ENCODE data around the gene NUFIP2. TPM values are rescaled to one million over a fixed set of nuclear protein-coding genes. Genes with fewer than 3 reads are reported as not detected.
"Not testable (repeated sequence)": the region's sequence is repeated elsewhere in the genome, so short reads cannot be mapped to it uniquely, and the experiment has no call there.

The NUFIP2 gene
- total RNA-seq, 6 donors from 2014 or later = 17.9 to 85.9 (median 38.4) TPM

DNA sequence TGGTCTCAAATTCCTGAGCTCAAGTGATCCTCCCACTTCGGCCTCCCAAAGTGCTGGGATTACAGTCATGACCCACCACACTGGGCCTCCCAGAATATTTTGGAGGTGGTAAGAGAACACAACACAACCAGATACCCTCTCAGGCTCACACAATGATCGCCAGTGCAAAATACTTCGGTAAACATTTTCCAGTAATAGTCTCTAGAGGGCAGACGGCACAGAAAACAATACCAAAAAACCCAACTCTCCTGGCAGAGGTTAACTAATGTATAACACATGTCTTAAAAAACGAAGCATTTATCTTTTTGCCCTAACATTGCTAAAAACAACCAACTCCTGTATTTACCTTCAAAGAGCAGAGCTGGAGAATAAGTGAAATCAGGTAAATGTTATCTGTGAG, 10.5 kb downstream of the NUFIP2 start:
- H3K4me3 ChIP-seq = no peak overlapping the region
- peaks cover 12 to 56% (median 34%) of the 10 kb centered on the region in 4 donors for H3K4me1 ChIP-seq
- DNase-seq = no peak
- peaks cover 16 to 96% (median 50%) of the 10 kb centered on the region in 4 donors for H3K36me3 ChIP-seq
- no peaks in the 10 kb centered on the region for H3K9me3 ChIP-seq
- H3K27ac ChIP-seq = no peak overlapping the region
- no peaks in the 10 kb centered on the region for H3K27me3 ChIP-seq
- ATAC-seq (ENCODE audit: low FRiP score in 2 of 2) = no peak
- WGBS, 2 donors = 71 to 78% methylated on average over 5 of the region's 5 CpGs
- TF ChIP-seq, protein P1, sequence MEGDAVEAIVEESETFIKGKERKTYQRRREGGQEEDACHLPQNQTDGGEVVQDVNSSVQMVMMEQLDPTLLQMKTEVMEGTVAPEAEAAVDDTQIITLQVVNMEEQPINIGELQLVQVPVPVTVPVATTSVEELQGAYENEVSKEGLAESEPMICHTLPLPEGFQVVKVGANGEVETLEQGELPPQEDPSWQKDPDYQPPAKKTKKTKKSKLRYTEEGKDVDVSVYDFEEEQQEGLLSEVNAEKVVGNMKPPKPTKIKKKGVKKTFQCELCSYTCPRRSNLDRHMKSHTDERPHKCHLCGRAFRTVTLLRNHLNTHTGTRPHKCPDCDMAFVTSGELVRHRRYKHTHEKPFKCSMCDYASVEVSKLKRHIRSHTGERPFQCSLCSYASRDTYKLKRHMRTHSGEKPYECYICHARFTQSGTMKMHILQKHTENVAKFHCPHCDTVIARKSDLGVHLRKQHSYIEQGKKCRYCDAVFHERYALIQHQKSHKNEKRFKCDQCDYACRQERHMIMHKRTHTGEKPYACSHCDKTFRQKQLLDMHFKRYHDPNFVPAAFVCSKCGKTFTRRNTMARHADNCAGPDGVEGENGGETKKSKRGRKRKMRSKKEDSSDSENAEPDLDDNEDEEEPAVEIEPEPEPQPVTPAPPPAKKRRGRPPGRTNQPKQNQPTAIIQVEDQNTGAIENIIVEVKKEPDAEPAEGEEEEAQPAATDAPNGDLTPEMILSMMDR (IDR thresholded peaks at IDR 0.05) = no peak
- TF ChIP-seq POLR2AphosphoS5 (IDR thresholded peaks at IDR 0.05) = no peak
- no peak for TF ChIP-seq POLR2A (IDR thresholded peaks at IDR 0.05)
- TF ChIP-seq EP300 (IDR thresholded peaks at IDR 0.05) = no peak

DNA sequence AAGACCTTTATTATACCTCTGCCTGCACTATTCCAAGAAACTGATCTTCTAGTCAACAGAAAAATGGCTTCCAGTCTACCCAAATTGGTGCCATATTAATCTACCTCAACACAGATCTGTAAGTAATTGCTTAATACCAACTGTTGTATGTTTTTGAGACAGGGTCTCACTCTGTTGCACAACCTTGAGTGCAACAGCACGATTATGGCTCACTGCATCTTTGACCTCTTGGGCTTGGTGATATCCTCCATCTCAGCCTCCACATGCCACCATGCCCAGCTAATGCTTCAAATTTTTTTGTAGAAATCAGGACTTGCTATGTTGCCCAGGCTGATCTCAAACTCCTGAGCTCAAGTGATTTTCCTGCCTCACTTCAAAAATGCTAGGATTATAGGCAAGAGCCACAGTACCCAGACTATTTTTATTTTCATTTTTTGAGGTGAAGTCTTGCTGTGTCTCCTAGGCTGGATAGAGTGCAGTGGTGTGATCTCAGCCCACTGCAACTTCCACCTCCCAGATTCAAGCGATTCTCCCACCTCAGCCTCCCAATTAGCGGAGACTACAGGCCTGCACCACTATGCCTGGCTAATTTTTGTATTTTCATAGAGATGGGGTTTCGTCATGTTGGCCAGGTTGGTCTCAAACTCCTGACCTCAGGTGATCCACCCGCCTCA, 14.4 kb downstream of the NUFIP2 start:
- no peak overlapping the region for H3K27ac ChIP-seq
- TF ChIP-seq EP300 (IDR thresholded peaks at IDR 0.05) = no peak
- TF ChIP-seq, protein P1 (IDR thresholded peaks at IDR 0.05) = no peak
- no peak for TF ChIP-seq POLR2A (IDR thresholded peaks at IDR 0.05)
- no peak for TF ChIP-seq POLR2AphosphoS5 (IDR thresholded peaks at IDR 0.05)
- H3K9me3 ChIP-seq = no peaks in the 10 kb centered on the region
- H3K4me3 ChIP-seq = no peak overlapping the region
- ATAC-seq (ENCODE audit: low FRiP score in 2 of 2) (no peak), DNase-seq (no peak)
- H3K36me3 ChIP-seq = peaks cover 0 to 87% (median 32%) of the 10 kb centered on the region in 4 donors
- 85 to 91% methylated on average over 5 of the region's 5 CpGs for WGBS, 2 donors
- H3K27me3 ChIP-seq = no peaks in the 10 kb centered on the region
- H3K4me1 ChIP-seq = peaks cover 24 to 68% (median 40%) of the 10 kb centered on the region in 4 donors

DNA sequence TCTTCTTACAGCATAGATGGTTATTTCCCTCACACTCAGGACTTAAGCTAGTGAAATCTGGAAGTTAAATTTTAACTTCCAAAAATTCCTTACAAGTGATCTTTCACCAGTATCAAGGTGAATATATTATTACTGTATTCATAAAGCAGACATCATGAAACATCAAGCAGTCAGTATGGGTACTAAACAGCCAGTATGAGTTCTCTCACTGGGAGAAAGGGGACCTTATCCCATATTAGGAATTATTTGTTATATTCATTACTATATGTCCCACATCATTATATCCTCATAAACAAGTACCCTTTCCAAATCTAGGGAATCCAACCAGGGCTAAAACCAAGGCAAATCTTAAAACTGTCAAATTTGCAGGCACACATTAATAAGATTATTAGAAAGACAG, 15.3 kb downstream of the NUFIP2 start:
- no peak overlapping the region for H3K4me3 ChIP-seq
- H3K36me3 ChIP-seq = peaks cover 0 to 87% (median 34%) of the 10 kb centered on the region in 4 donors
- no peaks in the 10 kb centered on the region for H3K9me3 ChIP-seq
- TF ChIP-seq, protein P1 (IDR thresholded peaks at IDR 0.05) = no peak
- TF ChIP-seq POLR2A (IDR thresholded peaks at IDR 0.05) (no peak), EP300 (IDR thresholded peaks at IDR 0.05) (no peak), POLR2AphosphoS5 (IDR thresholded peaks at IDR 0.05) (no peak)
- peaks cover 16 to 64% (median 38%) of the 10 kb centered on the region in 4 donors for H3K4me1 ChIP-seq
- no peak for ATAC-seq (ENCODE audit: low FRiP score in 2 of 2)
- DNase-seq = no peak
- no peak overlapping the region for H3K27ac ChIP-seq
- H3K27me3 ChIP-seq = no peaks in the 10 kb centered on the region

DNA sequence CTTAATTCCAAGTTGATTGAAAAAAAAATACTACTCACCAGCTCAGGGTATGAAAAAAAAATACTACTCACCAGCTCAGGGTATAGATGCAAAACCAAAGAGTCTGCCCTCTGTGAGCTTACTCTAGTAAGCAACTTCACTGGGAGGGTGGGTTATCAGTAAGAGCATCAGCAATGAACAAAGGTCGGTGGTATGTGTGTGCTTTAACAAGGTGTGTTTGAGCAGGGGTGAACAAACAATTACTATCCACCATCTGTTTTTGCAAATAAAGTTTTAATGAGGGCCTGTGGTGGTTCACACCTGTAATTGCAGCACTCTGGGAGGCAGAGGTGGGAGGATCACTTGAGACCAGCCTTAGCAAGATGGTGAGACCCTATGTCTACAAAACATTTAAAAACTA, 20.0 kb downstream of the NUFIP2 start:
- TF ChIP-seq, protein P1 (IDR thresholded peaks at IDR 0.05) = no peak
- TF ChIP-seq EP300 (IDR thresholded peaks at IDR 0.05) (no peak), POLR2AphosphoS5 (IDR thresholded peaks at IDR 0.05) (no peak), POLR2A (IDR thresholded peaks at IDR 0.05) (no peak)
- no peak overlapping the region for H3K27ac ChIP-seq
- H3K4me1 ChIP-seq = peaks cover 11 to 37% (median 24%) of the 10 kb centered on the region in 4 donors
- no peak for ATAC-seq (ENCODE audit: low FRiP score in 2 of 2)
- no peaks in the 10 kb centered on the region for H3K27me3 ChIP-seq
- DNase-seq = no peak
- WGBS, 2 donors = 47 to 67% methylated on average over 1 of the region's 1 CpG
- H3K36me3 ChIP-seq = peaks cover 0 to 81% (median 13%) of the 10 kb centered on the region in 4 donors
- H3K4me3 ChIP-seq = no peak overlapping the region
- H3K9me3 ChIP-seq = no peaks in the 10 kb centered on the region

DNA sequence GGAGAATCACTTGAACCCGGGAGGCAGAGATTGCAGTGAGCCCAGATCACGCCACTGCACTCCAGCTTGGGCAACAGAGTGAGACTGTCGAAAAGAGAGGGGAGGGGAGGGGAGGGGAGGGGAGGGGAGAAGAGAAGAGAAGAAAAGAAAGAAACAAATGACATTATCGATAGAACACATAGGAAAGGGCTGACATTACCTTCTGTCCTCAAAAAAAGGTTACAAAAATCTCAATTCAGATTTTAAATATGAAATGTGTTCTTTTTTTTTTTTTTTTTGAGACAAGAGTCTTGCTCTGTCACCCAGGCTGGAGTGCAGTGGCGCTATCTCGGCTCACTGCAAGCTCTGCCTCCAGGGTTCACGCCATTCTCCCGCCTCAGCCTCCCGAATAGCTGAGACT, 22.0 kb downstream of the NUFIP2 start:
- 90 to 93% methylated on average over 9 of the region's 9 CpGs for WGBS, 2 donors
- not testable (repeated sequence) for DNase-seq; H3K27ac ChIP-seq; H3K27me3 ChIP-seq; H3K9me3 ChIP-seq; H3K4me3 ChIP-seq; ATAC-seq (ENCODE audit: low FRiP score in 2 of 2)
- peaks cover 3 to 83% (median 20%) of the 10 kb centered on the region in 4 donors for H3K36me3 ChIP-seq
- H3K4me1 ChIP-seq = peaks cover 9 to 31% (median 17%) of the 10 kb centered on the region in 4 donors

Measured in upper lobe of left lung (tissue), 6 donors.